Activated T-helper 2 cell treated with anti-CD3 and anti-CD28 coated beads, Interferon-gamma antibody, Interleukin-2, Interleukin-4, amounts not matched to agents 10 μg/mL and 5 μg/mL and 100 μg/mL, durations not matched to agents 14 hours and 24 hours and 36 hours (primary cell): ENCODE results near the gene KRTAP10-8. TPM values are rescaled to one million over a fixed set of nuclear protein-coding genes. Genes with fewer than 3 reads are reported as not detected.
"Not testable (repeated sequence)": the region's sequence is repeated elsewhere in the genome, so short reads cannot be mapped to it uniquely, and the experiment has no call there.

Experiments used
- DNase-seq: peaks from one replicate; pipeline ENCODE4 v3.0.0; 2021; ENCODE audit warnings: low spot score
- H3K27ac Mint-ChIP-seq: one replicate; pipeline ENCODE4 v1.8.0; 2021; ENCODE audit warnings: mixed read lengths
- H3K27me3 Mint-ChIP-seq: one replicate; pipeline ENCODE4 v1.8.0; 2021; ENCODE audit warnings: low read depth, mixed read lengths
- H3K36me3 Mint-ChIP-seq: one replicate; pipeline ENCODE4 v1.8.0; 2021; ENCODE audit warnings: low read depth, mixed read lengths
- H3K4me1 Mint-ChIP-seq: one replicate; pipeline ENCODE4 v1.8.0; 2021; ENCODE audit warnings: low read depth, mixed read lengths
- H3K4me3 Mint-ChIP-seq: one replicate; pipeline ENCODE4 v1.8.0; 2021; ENCODE audit warnings: low read depth, mild to moderate bottlenecking, moderate library complexity, mixed read lengths
- H3K9me3 Mint-ChIP-seq: one replicate; pipeline ENCODE4 v1.8.0; 2021; ENCODE audit warnings: mixed read lengths
- intact Hi-C: fragments of 100-400 bp; cut with micrococcal nuclease; formaldehyde crosslinking; loops from one replicate; pipeline ENCODE4 v1.15.1; 2023
- total RNA-seq: library from RNA; stranded (reverse); gene quantifications from 2 replicates; pipeline ENCODE4 v1.2.3, GENCODE V29; 2022

Gene KRTAP10-8
- total RNA-seq, 1 donor from 2014 or later: not detected

DNA sequence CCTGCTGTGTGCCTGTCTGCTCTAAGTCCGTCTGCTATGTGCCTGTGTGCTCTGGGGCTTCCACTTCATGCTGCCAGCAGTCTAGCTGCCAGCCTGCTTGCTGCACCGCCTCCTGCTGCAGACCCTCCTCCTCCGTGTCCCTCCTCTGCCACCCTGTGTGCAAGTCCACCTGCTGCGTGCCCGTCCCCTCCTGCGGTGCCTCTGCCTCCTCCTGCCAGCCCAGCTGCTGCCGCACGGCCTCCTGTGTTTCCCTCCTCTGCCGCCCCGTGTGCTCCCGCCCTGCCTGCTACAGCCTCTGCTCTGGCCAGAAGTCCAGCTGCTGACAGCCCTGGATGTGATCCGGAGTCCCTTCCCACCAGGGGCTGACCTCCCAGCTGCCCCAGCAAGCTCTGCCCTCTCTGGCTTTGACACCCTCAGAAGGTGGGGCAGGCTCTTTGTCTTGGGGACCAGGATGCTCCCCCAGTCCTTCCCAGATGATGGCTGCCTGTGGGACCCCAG, 26.0 kb downstream of the KRTAP10-8 start:
- H3K27ac Mint-ChIP-seq, H3K4me3 Mint-ChIP-seq, intact Hi-C loops, H3K36me3 Mint-ChIP-seq, DNase-seq, H3K27me3 Mint-ChIP-seq, H3K4me1 Mint-ChIP-seq: not testable (repeated sequence)
- H3K9me3 Mint-ChIP-seq: peaks cover 29% of the 10 kb centered on the region

DNA sequence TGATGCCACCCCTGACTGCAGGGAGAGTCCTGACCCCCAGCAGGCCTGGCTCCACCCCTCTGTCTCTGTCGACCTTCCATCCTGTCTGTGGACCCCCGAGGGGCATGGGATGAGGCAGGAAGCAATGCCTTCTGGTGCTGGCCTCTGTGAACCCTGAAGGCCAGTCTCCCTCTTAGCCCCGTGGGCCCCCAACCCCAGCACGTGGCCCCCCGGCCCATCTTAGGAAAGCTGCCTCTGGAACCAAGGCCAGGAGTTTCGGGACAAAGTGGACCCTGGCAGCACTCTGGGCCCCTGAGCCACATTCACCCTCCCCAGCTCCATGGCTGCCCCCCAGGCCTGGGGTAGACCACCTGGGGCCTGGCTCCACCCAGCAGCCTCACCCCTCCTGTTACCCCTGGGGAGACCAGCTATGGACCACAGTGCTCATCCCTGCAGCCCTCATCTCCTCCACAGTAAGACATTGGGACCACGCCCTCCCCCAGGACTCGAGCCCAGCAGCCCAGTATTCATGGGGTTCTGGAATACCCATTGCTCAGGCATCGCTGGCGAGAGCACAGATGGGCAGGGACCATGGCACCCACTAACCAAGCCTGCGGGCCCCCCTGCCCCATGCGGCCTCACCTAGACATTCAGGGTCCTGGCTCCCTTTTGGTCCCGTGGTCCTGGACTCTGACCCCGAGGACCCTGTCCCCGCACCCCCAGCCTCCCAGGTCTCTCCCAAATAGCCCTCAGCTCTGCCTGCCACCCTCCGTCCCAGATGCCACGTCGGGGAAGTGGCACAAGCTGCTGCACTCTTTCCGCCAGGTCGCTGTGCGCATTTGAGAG, 26.8 kb downstream of the KRTAP10-8 start:
- H3K9me3 Mint-ChIP-seq: peaks cover 29% of the 10 kb centered on the region
- H3K36me3 Mint-ChIP-seq, DNase-seq, H3K4me1 Mint-ChIP-seq, H3K27ac Mint-ChIP-seq, H3K27me3 Mint-ChIP-seq, intact Hi-C loops, H3K4me3 Mint-ChIP-seq: not testable (repeated sequence)

DNA sequence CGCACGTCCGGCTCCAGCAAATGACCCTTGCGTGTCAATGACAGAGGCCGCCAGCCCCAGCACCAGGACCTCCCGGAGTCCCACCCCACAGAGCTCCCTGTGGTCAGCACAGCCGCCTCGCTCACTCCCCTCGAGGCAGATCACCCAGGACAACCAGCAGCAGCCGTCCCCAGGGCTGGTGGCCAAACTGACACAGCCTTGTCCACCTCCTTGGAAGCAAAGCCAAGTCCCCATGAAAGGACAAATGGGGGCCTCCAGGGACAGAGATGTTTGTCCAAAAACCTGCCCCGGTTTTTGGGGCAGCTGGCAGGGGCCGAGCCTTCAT, 27.4 kb downstream of the KRTAP10-8 start:
- intact Hi-C loops: no loop called here
- Mint-ChIP-seq H3K27me3 (peaks cover 2% of the 10 kb centered on the region), H3K4me1 (no peaks in the 10 kb centered on the region), H3K27ac (no peak overlapping the region), H3K9me3 (peaks cover 35% of the 10 kb centered on the region), H3K4me3 (no peak overlapping the region), H3K36me3 (no peaks in the 10 kb centered on the region)
- DNase-seq: no peak

DNA sequence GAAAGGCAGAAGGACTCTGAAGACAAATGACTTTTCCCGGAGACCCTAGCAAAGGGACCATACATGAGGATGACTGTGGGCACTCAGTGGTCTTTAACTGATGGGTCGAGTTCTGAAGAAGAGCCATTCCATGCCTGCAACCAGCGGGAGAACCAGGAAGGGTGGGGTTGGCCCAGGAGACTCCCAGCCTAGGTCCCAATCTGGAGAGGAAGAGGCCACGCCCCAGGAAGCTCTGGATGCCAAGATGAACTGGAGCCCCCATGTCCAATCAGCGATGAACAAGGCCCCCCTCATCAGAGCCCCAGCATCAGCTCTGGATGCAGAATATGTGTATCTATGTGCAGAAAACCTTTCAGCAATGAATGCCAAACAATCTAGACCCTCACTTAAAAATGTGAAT, 28.9 kb downstream of the KRTAP10-8 start:
- peaks cover 44% of the 10 kb centered on the region for H3K9me3 Mint-ChIP-seq
- no peak overlapping the region for H3K27ac Mint-ChIP-seq
- intact Hi-C loops: no loop called here
- DNase-seq: no peak
- no peaks in the 10 kb centered on the region for H3K4me1 Mint-ChIP-seq
- no peaks in the 10 kb centered on the region for H3K36me3 Mint-ChIP-seq
- H3K27me3 Mint-ChIP-seq: no peaks in the 10 kb centered on the region
- H3K4me3 Mint-ChIP-seq: no peak overlapping the region

DNA sequence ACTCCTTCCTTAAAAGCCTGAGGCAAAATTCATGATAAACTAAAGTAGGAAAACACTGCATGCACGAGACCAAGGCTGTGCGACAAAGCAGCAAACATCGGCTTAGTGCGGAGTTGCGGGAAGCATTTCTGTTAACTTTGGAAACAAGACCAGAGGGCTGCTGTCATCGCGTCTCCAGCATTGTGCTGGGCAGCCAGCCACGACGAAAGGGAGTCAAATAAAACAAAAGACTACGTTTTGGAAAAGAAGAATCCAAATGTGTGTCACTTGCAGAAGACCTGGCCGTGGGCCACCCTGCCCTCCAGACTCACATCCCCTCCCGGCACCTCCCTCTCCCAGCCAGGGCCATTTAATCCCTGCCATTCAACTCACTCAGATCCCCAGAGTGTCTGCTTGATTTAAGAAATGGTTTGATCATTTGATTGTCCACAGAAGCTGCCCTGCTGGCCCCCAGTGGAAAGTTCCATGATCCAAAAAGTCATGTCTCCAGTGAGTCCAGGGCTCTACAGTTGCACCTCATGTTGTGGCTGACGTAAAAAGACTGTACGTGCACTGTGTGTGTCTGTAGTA, 31.9 kb downstream of the KRTAP10-8 start:
- intact Hi-C loops: no loop called here
- no peak overlapping the region for H3K27ac Mint-ChIP-seq
- no peaks in the 10 kb centered on the region for H3K4me1 Mint-ChIP-seq
- DNase-seq: no peak
- H3K36me3 Mint-ChIP-seq: no peaks in the 10 kb centered on the region
- H3K4me3 Mint-ChIP-seq: no peak overlapping the region
- H3K9me3 Mint-ChIP-seq: peaks cover 44% of the 10 kb centered on the region
- H3K27me3 Mint-ChIP-seq: no peaks in the 10 kb centered on the region

DNA sequence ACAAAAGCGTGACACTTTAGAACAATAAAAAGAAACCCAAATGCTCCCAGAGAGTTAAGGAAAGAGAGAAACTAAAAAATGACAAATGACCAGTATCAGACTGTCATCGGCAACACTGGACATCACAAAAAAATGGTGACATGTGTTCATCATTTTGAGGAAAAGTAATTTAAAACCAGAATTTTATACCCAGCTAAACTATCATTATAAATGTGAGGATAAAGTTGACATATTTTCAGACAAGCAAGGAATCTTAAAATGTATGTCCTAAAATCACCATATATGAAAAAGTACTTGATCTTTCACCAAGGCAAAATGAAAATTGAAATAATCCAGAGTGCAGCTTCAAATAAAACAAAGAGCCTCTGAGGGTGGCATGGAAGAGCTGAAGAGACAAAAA, 33.0 kb downstream of the KRTAP10-8 start:
- Mint-ChIP-seq H3K4me3 (no peak overlapping the region), H3K9me3 (peaks cover 41% of the 10 kb centered on the region)
- intact Hi-C loops: no loop called here

DNA sequence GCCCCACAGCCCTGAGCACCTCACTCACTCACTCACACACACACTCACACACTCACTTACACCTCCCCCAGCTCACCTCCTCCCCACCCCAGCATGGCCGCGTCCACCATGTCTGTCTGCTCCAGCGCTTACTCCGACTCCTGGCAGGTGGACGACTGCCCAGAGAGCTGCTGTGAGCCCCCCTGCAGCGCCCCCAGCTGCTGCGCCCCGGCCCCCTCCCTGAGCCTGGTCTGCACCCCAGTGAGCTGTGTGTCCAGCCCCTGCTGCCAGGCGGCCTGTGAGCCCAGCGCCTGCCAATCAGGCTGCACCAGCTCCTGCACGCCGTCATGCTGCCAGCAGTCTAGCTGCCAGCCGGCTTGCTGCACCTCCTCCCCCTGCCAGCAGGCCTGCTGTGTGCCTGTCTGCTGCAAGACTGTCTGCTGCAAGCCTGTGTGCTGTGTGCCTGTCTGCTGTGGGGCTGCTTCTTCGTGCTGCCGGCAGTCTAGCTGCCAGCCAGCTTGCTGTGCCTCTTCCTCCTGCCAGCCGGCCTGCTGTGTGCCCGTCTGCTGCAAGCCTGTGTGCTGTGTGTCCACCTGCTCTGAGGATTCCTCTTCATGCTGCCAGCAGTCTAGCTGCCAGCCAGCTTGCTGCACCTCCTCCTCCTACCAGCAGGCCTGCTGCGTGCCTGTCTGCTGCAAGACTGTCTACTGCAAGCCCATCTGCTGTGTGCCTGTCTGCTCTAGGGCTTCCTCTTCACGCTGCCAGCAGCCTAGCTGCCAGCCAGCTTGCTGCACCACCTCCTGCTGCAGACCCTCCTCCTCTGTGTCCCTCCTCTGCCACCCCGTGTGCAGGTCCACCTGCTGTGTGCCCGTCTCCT, 34.7 kb downstream of the KRTAP10-8 start, which contains the start of gene KRTAP10-11:
Gene KRTAP10-11 (plus strand): TSS at position 49 of the 856 bp plus-strand sequence. CDS start 45 bp downstream, at position 94.
- H3K27ac Mint-ChIP-seq, intact Hi-C loops, H3K36me3 Mint-ChIP-seq, H3K27me3 Mint-ChIP-seq, H3K4me1 Mint-ChIP-seq, DNase-seq, H3K4me3 Mint-ChIP-seq: not testable (repeated sequence)
- H3K9me3 Mint-ChIP-seq: peaks cover 28% of the 10 kb centered on the region

More for the DNA sequence above, 33.0 kb downstream of the KRTAP10-8 start:
- no peak overlapping the region for H3K27ac Mint-ChIP-seq
- H3K36me3 Mint-ChIP-seq: no peaks in the 10 kb centered on the region
- DNase-seq: no peak
- H3K4me1 Mint-ChIP-seq: no peaks in the 10 kb centered on the region
- H3K27me3 Mint-ChIP-seq: no peaks in the 10 kb centered on the region

DNA sequence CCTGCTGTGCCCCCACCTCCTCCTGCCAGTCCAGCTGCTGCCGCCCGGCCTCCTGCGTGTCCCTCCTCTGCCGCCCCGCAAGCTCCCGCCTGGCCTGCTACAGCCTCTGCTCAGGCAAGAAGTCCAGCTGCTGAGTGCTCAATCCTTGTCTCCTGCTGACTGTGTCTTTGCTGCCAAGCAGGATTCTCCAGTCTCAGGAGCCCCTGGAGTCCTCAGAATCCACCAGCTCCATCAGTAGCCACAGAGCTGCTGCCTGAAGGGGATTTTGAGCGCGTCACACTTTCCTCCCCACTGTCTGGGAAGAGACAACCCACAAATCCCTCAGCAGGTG, 35.3 kb downstream of the KRTAP10-8 start:
- H3K4me3 Mint-ChIP-seq: no peak overlapping the region
- H3K27ac Mint-ChIP-seq: no peak overlapping the region
- H3K4me1 Mint-ChIP-seq: no peaks in the 10 kb centered on the region
- no peak for DNase-seq
- H3K9me3 Mint-ChIP-seq: peaks cover 22% of the 10 kb centered on the region
- H3K36me3 Mint-ChIP-seq: no peaks in the 10 kb centered on the region
- no peaks in the 10 kb centered on the region for H3K27me3 Mint-ChIP-seq
- intact Hi-C loops: no loop called here

DNA sequence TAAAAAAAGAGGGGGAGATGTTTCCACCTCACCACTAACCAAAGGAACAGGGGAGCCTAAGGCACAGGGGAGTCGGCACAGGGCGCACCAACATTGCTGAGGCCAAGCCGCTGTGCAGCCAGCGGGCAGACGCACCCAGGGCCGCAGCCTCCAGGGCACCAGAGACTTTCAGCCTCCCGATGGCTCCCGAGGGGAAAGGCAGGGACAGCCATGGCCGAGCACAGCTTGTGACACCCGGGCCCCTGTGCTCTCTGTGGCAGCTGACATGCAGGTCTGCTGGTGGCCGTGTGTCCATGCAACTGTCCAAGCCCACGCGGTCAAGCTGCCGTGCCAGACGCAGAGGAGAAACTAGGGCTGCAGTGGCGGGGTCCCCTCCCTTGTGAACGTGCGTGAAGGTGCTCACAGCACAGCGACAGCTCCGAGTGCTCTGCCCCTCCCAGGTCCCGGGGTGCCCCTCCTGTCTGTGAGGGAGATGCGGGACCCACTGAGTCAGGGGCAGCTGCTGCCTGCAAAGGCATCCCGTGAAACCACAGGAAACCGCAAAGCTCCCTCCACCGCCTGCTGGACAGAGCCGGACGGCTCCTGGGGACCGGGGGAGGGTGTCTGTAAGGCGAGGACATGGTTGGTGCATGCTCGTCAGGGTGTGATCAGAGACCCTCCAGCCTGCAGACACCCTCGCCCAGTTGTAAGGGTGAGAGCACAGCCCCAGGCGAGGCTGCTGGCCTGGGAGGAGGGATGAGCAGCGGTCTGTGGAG, 36.9 kb downstream of the KRTAP10-8 start:
- H3K27me3 Mint-ChIP-seq: no peaks in the 10 kb centered on the region
- peaks cover 2% of the 10 kb centered on the region for H3K4me1 Mint-ChIP-seq
- H3K4me3 Mint-ChIP-seq: no peak overlapping the region
- H3K36me3 Mint-ChIP-seq: peaks cover 2% of the 10 kb centered on the region
- intact Hi-C loops: no loop called here
- H3K27ac Mint-ChIP-seq: no peak overlapping the region
- no peak for DNase-seq
- H3K9me3 Mint-ChIP-seq: peaks cover 15% of the 10 kb centered on the region

DNA sequence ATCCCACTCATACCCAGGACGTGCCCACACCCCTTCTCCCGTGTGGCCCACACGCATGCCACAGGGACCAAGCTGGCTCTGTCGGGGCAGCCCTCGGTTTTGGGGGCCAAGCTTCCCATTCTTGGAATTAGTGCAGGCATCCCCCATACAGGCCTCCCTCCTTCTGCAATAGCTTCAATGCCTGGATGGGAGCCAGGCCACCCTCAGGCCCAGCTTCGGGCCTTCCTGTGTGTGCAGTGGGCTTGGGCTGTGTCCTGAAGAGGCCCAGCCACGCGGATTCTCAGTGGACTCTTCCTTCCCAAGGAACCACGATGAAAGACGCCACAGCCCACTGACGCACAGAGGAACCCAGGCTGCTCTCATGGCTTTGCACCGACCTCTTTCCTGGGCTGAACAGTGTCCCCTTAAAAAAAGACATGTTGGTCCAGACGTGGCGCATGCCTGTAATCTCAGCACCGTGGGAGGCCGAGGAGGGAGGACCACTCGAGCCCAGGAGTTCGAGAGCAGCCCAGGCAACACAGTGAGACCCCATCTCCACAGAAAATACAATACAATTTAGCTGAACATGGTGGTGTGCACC, 37.7 kb downstream of the KRTAP10-8 start:
- Mint-ChIP-seq H3K36me3 (peaks cover 6% of the 10 kb centered on the region), H3K27ac (no peak overlapping the region), H3K4me3 (no peak overlapping the region), H3K9me3 (peaks cover 6% of the 10 kb centered on the region), H3K4me1 (peaks cover 7% of the 10 kb centered on the region), H3K27me3 (no peaks in the 10 kb centered on the region)
- intact Hi-C loops: no loop called here
- DNase-seq: no peak

DNA sequence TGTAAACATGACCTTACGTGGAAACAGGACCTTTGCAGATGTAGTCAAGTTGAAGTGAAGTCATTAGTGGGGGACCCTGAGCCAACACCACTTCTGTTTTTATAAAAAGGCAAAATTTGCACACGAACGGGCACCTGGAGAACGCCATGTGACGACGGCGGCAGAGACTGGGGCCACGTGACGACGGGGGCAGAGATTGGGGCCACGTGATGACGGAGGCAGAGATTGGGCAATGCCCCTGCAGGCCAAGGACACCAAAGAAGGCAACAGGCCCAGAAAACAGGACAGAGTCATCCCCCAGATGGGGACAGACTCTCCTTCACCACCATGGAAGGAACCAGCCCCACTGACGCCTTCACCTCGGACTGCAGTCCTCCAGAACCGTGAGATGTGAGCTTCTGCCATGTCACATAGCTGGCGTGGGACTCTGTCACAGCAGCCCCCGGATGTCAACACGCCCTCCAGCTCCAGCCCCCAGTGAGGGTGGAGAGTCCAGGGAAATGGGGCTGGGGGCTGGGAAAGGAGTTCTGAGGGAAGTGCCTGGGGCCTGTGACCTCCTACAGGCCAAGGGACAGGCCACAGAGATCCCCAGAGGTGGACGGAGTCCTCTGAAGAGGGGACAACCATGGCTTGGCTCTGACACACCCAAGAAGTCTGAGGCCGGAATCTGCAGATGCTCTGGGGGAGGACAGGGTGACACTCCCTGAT, 38.5 kb downstream of the KRTAP10-8 start:
- H3K9me3 Mint-ChIP-seq: peaks cover 8% of the 10 kb centered on the region
- no peak overlapping the region for H3K27ac Mint-ChIP-seq
- peaks cover 6% of the 10 kb centered on the region for H3K36me3 Mint-ChIP-seq
- H3K27me3 Mint-ChIP-seq: no peaks in the 10 kb centered on the region
- H3K4me3 Mint-ChIP-seq: no peak overlapping the region
- no peak for DNase-seq
- intact Hi-C loops: no loop called here
- peaks cover 11% of the 10 kb centered on the region for H3K4me1 Mint-ChIP-seq
